Tongue (tissue), 2 donors: ENCODE measurements around the gene XXYLT1. TPM values are rescaled to one million over a fixed set of nuclear protein-coding genes. Genes with fewer than 3 reads are reported as not detected.
"Not testable (repeated sequence)": the region's sequence is repeated elsewhere in the genome, so short reads cannot be mapped to it uniquely, and the experiment has no call there.

ENCODE experiments used
- DNase-seq: peaks from one replicate; pipeline ENCODE4 v3.0.0-alpha.2; 2015
- total RNA-seq: library from RNA; depleted of rRNA; stranded (reverse); fragments of >200 nt; gene quantifications from one replicate; pipeline ENCODE4 v1.2.3, GENCODE V29; 2014

XXYLT1 gene
- total RNA-seq, 1 donor from 2014 or later: 29.5 TPM

DNA sequence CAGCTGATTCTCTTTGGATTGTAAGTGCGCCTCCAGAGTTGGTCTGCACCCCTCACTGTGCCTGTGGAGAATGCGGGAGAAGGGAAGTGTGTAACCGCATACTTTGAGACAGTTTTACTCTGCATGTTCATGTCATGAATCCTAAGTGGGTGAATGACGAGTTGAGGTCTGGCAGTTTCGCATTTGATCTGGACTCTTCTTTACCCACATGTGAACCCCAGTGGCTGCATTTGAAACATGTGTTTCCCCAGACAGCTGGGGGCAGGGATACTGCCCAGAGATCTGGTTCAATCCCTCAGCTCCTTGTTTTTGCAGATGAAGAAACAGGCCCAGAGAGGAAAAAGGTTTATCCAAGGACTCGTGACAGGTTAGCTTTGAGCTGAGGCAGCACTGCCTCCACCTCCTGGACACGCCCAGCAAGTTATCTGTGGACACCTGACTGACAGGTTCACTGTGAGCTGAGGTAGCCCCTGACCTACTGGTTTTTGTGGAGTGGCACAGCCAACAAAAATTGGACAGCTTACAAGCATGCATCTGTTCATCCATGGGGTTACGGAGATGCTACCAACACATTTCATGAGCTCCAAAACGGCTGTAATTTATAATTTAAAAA, 207.3 kb downstream of the XXYLT1 start:
- DNase-seq: no peak

DNA sequence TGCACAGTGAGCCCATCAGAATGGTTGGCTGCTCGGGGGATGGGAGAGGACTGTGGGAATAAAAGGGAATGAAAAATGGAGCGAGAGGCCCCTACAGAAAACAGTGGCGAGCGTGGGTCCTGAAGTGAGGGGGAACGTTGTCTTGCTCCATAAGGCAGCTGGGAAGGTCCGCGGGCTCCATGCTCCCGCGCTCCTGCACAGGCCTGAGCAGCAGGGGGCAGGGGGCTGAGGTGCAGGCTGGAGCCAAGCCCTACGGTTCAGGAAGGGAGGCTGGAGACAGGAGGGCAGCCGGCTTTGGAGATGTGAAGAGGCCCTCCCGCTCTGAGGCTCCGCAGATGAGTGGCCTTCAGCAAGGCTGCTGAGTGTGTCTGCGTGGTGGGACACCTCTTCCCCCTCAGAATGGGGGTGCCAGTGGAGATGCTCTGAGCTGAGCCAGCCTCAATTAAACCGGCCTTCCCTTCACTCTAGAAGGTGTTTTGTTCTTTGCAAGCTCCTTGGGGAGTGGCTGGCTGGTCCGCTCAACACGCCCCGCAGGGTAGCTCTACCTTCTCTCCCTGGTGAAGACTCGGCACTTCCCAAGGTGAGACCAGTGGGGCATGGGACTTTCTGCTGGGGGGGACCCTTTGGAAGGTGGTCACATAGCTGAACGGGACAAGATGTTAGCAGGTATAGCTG, 208.0 kb downstream of the XXYLT1 start:
- DNase-seq: no peak

DNA sequence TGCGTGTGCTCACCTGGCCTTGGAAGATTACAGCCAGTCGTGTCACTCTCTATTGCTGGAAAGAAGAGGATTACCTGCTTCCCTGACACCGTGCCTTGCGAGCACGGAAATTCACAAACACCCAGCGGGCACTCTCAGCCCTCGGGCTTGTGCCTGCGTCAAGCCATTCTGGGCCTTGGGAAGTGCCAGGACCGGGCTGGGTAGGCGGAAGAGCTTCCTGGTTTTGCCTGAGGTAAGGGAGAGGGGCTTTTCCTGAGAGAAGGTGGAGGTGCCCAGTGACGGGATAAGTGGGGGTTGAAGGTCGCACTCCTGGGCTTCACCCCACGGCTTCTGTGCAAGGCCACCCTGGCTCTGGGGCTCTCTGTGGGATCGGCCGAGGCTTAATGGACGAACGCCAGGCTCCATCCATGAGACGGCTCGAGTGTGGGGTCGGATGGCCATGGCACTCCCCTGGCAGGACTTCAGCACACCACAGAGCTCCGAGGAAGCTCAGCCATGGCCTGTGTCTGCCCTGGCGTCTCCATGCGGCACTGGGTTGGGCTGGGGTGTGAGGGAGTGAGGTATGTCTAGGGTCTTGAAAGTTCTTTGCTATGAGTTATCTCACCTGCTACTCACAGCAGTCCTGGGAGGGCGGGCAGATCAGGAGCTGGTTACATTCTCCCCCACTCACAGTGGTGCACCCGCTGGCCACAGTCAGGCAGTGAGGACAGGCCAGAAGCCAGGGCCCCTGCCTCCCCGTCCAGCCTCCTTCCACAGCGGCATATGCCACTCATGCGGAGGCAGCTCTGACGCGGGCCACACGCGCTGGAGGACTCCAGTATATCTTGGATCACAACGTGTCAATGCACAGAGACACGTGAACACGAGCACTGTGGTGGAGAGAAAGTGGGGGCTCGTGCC, 209.0 kb downstream of the XXYLT1 start:
- DNase-seq: no peak

DNA sequence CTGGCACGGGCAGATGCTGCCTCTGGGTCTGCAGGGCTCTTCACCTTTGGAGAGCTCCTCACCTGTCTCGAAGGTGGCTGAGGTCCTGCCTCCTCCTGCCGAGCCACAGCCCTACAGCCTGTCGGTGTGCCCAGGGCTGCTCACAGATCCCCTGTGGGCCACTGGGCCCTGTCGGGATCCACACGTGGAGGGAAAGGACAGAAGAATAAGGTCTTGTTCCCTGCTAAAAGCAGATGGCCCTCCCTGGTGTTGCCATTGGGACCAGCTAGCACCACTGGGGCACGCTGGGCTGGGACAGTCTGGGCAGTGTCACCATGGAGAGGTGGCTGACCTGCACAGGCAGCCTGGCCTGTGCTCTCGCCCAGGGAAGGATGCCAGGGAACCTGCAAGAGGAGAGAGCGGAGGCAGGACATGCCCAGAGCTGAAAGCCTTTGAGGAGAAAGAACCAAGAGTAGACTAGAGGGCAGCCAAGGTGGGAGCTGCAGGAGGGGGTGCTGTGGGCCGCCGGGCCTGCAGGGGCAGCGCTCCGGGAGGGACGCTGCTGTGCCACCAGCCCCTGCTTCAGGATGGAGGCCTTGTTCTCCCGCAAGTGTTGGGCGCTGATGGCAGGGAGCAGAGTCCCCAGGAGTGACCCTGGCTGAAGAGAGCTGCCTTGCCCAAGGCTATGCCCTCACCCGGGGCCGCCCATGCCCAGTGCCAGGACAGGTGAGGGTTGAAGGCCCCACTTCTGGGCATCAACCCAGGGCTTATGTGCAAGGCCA, 210.2 kb downstream of the XXYLT1 start:
- no peak for DNase-seq

DNA sequence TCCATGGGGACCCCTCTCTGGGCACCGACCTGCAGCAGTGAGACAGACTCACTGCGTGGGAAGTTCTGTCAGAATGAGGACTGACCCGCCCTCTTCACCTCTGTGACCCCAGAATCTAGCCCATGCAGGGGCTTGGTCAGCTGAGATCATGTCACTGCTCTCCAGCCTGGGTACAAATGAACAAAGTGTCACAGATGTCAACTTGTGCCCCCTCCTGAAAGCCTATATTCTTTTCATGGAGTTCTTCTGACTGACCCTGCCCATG, 210.8 kb downstream of the XXYLT1 start:
- DNase-seq: no peak

DNA sequence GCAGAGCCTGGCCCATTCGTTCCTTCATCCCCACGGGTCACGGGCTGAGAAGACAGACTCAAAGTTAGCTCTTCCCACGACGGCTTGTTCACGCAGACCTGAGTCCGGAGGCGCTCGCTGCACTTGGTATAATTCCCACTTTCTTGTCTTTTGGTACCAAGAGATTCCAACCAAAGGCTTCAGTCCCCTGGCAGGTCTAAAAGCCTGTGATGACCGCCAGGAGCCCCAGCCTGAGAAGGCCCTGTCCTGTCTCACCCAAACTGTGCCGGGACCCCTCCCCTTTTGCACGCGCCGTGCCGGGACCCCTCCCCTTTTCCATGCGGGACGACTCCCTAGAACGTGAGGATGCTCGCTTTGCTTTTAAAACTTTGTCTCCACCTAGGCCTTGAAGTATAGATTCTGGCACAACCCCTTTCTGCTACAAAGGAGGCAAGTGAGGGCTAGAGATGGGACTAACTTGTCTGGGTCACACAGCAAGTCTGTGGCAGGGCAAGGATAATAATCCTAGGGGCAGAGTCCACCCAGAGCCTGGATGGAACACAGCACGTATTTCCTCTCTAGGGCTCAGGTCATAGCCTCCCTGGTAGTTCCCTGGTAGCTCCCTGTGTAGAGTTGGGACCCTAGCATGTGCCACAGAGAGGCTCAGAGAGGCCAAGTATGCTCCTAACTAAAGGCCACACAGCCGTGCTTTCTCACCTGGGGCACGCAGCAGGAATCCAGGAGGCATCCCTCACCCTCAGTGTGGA, 211.3 kb downstream of the XXYLT1 start:
- DNase-seq: no peak

DNA sequence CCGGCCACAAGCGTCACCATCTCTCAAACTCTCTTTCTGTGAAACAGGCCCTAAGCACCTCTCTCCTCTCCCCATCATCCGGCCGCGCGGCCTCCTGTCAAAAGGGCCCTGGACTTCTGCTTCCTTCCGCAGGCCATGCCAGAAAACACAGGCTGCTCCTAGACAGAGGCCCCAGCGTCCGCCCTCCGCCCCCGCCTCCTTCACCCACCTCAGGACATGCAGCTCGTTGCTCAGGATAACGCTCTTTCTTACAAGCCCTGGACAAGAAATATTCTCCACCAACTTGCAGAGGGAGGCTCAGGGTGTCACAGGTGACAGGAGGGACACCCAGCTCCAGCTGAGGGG, 212.0 kb downstream of the XXYLT1 start:
- peak; percentile 26 for DNase-seq

DNA sequence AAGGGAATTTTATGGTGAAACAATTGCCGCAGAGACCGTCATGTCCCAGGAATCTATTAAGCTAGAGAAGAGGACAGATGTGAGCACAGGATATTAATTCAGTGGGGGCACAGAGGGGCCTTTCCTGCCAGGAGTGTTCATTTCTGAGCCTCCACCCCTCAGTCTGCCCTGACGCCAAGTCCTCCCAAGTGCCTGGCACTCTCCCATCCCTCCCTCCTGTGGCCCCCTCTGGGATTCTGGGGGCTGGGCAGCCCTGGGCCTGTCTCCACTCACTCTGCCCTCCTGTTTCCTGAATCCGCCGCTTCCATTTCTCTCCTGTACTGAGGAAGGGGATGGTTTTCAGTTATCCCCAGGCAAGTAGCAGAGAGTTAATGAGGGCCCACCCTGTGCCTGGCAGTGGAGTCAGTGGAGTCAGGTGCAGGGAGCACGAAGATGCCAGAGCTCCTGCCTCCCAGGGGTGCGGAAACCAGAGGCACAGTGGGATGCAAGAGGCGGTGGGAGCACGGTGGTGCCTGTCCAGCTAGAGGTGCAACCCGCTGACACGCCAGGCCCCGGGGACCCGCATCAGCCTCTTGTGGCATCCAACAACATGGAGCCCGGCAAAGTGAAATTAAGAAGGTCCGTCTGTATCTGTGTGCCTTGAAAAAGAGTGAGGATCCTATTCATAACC, 212.5 kb downstream of the XXYLT1 start:
- peak; percentile 28 for DNase-seq

DNA sequence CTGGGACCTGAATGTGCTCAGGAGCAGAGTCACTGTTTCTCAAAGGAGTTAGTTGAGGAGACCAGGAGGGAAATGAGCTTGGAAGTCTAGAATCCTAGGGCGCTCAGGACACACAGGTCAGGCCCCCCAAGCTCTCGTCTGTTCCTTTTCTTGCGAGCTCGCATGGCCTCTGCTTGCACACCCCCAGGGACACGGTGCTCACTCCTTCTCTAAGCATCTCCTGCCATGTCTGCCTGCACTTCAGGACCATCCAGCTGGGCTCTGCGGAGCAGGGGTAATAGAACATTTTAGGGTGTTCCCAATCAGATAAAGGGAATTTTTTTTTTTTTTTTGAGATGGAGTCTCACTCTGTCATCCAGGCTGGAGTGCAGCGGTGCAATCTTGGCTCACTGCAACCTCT, 213.2 kb downstream of the XXYLT1 start:
- DNase-seq: no peak

DNA sequence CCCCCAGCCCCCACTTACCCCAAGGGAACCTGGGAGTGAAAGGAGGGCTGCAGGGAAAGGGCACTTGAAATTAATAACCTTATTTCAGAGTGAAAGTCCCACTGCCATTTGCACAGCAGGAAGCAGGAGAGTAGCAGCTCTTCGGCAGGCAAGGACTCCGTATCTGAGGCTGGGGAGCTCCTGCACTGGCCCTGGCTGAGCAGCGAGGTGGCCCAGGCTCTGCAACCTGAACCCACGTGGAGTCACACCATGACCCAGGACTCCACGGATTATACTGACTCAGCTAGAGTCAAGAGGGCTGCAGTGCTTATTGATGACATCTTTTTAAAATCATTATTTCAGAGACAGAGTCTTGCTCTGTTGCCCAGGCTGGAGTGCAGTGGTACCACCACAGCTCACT, 214.5 kb downstream of the XXYLT1 start:
- no peak for DNase-seq

DNA sequence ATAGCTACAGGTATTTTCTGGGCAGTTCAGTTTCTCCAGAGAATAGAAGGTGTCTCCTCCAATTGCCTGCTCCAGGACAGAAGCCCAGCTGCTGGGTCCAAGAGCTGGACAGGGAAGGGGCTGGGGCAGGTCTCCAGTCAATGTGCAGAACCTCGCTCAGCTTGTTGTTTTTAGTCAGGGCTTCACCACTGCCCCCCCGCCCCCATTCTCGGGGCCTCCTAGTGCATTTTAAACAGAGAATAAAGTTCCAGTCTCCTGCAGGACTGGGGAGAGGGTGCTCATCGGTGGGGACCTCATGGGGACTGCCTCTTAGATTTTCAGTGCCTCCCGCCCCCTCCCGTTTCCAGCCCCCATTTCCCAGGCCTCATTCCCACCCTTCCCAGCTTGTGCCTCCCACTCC, 216.6 kb downstream of the XXYLT1 start:
- no peak for DNase-seq

DNA sequence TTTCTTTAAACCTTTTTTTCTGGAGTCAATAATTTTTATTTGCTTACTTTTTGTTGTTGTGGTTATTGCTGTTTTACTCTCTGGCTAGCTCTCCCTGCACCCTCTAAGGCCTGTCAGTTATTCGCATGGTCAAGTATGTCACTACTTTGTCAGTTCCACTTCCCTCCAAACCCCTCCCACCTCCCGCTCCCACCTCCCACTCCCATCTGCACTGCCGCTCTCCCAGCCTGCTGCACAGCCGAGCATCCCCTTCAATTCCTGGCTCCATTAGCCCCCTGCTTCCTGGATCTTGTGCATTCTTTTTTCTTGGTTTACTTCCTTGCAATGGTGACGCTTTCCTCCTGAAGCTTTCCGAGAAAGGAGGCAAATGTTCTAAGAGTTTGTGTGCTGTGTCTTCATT, 218.0 kb downstream of the XXYLT1 start:
- no peak for DNase-seq

DNA sequence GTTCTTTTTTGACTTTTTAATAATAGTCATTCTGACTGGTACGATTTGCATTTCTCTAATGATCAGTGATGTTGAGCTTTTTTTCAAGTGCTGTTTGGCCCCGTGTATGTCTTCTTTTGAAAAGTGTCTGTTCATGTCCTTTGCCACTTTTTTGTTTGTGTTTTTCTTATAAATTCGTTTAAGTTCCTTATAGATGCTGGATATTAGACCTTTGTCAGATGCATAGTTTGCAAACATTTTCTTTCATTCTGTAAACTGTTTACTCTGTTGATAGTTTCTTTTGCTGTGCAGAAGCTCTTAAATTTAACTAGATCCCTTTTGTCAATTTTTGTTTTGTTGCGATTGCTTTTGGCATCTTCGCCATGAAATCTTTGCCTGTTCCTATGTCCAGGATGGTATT, 220.7 kb downstream of the XXYLT1 start:
- not testable (repeated sequence) for DNase-seq

DNA sequence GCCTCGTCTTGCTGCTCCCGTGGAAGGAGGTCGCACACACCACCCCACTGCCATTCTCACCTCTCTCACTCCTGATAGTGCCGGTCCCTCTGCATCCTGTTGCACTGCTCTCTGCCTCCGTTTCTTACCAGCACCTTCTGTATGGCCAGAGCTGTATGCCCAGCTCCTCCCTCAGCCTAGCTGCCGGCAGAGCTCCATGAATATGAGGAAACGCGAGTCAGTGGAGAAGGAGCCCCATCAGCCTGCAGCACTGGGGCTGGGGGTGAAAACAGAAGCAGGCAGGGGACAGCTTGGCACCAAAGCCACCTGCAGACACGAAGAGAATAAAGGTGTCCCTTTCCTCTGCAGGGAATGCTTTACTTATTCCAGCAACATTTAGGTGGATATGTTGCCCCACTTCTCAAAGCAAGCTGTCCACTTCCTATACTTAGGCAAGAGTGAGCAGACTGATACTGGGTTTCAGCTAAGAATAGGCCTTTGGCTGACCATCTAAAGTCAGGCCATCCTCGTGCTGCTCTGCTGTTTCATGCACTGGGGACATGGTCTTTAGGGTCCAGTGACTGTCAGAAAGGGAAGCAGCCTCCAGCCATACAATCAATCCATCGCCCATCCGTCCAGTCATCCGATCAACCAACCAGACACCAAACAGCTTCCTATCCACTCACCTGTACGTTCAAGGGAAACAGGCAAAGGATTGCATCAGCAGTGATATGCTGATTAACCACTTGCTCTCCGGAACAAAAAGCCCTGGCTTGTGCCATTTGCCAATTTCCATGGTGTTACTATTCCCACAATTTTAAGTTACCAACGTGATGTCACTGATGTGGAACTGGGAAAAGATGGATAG, 222.7 kb downstream of the XXYLT1 start:
- DNase-seq: no peak

DNA sequence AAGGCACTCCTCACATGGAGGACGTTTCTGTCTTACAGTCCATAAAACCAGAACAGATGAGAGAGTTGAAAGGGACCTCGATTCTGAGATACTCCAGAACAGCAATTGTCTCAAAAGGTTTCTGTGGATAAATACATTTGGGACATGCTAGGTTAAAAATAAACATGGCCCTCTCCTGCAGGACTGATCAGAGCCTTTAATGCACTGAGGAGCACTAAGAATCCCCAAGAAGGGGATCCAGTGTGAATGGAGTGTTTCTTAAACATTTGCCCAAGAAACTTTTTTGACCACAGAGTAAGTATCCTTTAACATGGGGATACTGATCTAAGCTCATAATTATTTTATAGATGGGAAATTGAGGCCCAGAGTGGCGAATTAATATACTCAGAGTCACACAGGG, 223.4 kb downstream of the XXYLT1 start:
- DNase-seq: no peak

DNA sequence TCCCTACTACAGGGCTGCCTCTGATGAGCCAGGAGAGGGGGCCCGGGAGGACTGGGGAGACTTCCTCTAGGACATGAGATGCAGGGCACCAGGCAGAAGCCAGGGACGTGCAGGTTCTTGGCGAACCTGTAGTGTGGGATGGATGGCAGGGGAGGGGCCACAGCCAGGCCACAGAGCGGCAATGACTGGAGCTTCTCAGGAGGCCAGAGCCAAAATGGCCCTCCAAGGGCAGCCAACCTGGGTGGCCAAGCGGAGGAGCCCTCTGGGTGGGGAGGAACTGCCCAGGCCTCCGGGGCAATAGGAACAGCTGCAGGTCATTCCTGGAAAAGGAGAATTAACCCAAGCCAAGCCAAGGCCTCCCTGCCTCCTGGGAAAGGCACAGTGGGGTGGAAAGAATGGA, 224.5 kb downstream of the XXYLT1 start:
- no peak for DNase-seq

DNA sequence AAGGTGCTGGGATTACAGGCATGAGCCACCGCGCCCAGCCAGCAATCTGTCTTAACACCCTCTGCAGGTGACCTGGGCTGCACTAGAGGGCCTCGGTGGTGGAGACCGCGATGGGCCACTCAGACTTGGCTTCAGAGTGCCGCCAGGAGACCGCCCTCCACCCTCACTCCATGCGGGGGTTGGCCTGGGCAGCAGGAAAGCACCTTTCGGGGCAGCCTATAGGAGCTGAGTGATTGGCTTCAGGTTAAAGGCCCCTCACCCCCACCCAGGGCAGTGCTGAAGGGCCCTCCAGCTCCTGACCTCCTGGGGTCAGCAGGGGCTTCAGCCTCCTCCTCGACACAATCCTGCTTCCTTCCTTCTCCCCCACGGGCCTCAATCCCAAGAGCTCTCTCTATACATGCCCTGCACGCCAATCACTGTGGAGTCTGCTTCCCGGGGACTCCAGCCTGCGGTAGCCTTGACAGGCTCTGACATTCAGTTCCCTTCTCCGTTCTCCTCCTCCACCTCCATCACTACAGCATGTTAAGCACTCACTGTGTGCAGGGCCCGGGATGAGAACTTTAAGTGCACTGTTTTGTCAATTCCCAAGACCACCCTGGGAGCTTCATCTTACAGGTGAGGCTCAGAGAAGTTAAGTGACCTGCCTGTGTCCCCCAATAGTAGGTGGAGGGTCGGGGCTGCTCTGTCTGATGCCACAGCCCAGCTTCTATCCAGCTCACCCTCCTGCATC, 225.3 kb downstream of the XXYLT1 start:
- no peak for DNase-seq

DNA sequence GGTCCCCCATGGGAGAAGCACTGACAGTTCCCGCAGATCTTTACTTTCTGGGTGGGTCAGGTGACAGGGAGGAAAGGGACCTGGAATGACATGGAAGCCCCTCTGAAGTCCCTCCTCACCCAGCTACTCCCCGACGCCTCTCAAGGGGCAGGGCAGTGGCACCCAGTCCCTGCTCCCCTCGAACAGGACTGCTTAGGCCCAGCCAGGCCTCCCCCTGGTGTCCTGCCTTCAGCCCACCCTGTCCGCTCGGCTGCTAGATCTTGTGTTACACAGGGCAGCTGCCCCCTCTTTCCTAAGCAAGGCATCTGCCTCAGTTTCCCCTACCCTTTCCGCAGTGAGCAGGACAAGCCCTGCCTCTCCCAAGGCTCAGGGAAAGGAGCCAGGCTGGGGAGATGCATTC, 226.5 kb downstream of the XXYLT1 start:
- DNase-seq: no peak

DNA sequence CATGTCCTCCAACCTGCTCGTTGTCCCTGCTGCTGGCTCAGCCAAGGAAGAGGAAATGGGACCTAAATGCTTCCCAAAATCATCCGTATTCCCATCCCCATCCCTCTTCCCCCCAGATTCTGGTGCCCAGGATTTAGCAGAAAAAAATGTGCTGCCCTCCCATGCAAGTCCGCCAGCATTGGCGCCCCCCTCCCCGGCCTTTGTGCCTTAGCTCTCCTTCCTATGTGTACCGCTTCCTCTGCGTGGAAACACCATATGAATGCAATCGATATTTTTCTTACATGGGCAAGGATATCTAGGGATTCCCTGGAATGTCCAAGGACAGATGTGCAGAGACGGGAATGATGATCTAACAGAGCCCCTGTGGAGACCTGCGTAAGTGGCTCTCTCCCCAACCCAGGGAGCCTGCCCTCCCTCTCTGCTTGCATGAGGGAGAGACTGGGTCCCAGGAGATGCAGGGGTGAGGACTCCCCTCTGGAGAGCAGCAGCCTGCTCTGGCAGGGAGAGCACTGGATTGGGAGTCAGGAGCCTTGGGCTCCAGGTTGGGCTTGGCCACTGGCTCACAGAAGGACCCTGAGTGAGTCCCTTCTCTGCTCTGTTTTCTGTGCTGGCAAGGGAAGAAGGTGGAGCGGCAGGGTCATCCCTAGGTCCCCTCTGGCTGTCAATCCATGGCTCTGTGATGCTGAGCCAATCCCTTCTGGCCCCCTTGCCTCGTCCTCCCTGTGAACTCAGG, 227.2 kb downstream of the XXYLT1 start:
- no peak for DNase-seq
